PFSK-1 (cell line): Measurements from ENCODE around the gene GPR3.

Experiments
- FOXP2 ChIP-seq: optimal IDR thresholded peaks from 2 replicates; pipeline ENCODE3; 2011; ENCODE audit warnings: borderline replicate concordance, control low read depth, inconsistent platforms; ENCODE audit not compliant: insufficient read depth; ENCODE audit errors: extremely low read length, extremely low read depth
- SIN3A ChIP-seq: IDR thresholded peaks from 2 replicates; pipeline ENCODE4 v1.6.1; 2012; ENCODE audit warnings: mild to moderate bottlenecking, low read length, moderate library complexity, borderline replicate concordance; ENCODE audit not compliant: insufficient read depth

The GPR3 gene

DNA sequence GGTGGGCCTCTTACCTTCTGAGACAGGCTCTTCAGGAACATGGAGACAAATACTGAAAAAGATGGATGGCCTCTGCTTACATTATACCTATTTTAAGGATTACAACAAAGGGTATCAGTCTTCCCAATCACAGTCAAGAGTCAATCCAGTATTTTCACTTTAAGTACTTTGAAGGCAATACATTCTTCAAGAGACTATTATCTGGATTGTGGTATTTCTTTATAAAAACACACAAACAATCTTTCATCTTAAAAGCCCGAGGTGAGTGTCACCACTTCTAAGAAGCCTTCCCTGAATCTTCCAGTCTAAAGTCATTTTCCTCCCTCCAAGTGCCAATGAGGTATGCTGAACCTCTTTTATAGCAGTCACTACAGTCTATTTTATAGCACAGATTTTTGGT, 52.2 kb downstream of the GPR3 start:
- no peak for TF ChIP-seq FOXP2
- no peak for TF ChIP-seq SIN3A
